Liver (tissue), 9 donors: ENCODE results near the gene WDFY3. TPM values are rescaled to one million over a fixed set of nuclear protein-coding genes. Genes with fewer than 3 reads are reported as not detected.
A peak's percentile ranks its signal among the peaks of the same experiment; 100 is the strongest.

Experiments used
- DNase-seq: peaks from one replicate; pipeline ENCODE4 v3.0.0-alpha.2; 2017; ENCODE audit warnings: low spot score
- H3K27ac ChIP-seq, 2 donors: one replicate each; pipeline ENCODE4 v1.7.0; 2013; ENCODE audit warnings: inconsistent platforms in 2 of 2, low read length in 2 of 2, control low read depth in 1 of 2, low read depth in 1 of 2, mild to moderate bottlenecking in 1 of 2
- H3K27me3 ChIP-seq, 4 donors: one replicate each; pipeline versions ENCODE4 v1.6.1 to v1.7.0; 2013; ENCODE audit warnings: low read length in 3 of 4, inconsistent platforms in 1 of 4, mild to moderate bottlenecking in 1 of 4, moderate library complexity in 1 of 4; ENCODE audit not compliant: control insufficient read depth in 4 of 4, insufficient read depth in 4 of 4
- H3K36me3 ChIP-seq, 4 donors: one replicate each; pipeline versions ENCODE4 v1.6.1 to v1.7.0; 2013; ENCODE audit warnings: low read length in 3 of 4, mild to moderate bottlenecking in 3 of 4, low read depth in 1 of 4, moderate library complexity in 1 of 4; ENCODE audit not compliant: control insufficient read depth in 4 of 4, insufficient read depth in 3 of 4
- H3K4me1 ChIP-seq, 4 donors: one replicate each; pipeline versions ENCODE4 v1.6.1 to v1.7.0; 2013; ENCODE audit warnings: low read length in 3 of 4, mild to moderate bottlenecking in 3 of 4, moderate library complexity in 1 of 4; ENCODE audit not compliant: control insufficient read depth in 4 of 4, insufficient read depth in 4 of 4
- H3K4me3 ChIP-seq, 3 donors: one replicate each; pipeline versions ENCODE4 v1.6.1 to v1.7.0; 2013; ENCODE audit warnings: low read length in 3 of 3, control low read depth in 1 of 3, low read depth in 1 of 3, mild to moderate bottlenecking in 1 of 3
- H3K9ac ChIP-seq, 2 donors: one replicate each; pipeline ENCODE4 v1.7.0; 2013; ENCODE audit warnings: low read length in 2 of 2, mild to moderate bottlenecking in 2 of 2, moderate library complexity in 2 of 2, control low read depth in 1 of 2, low read depth in 1 of 2
- H3K9me3 ChIP-seq, 4 donors: one replicate each; pipeline versions ENCODE4 v1.6.1 to v1.7.0; 2013; ENCODE audit warnings: low read length in 3 of 4; ENCODE audit not compliant: control insufficient read depth in 4 of 4
- EGR1 ChIP-seq, 2 donors: IDR thresholded peaks; 2 replicates each; pipeline ENCODE4 v1.6.1; 2016 to 2018; ENCODE audit warnings: antibody characterized with exemption in 2 of 2, low read depth in 2 of 2
- FOXA1 ChIP-seq: IDR thresholded peaks from 2 replicates; pipeline ENCODE4 v1.6.1; 2016; ENCODE audit warnings: antibody characterized with exemption
- FOXA2 ChIP-seq: IDR thresholded peaks from 2 replicates; pipeline ENCODE4 v1.6.1; 2016; ENCODE audit warnings: antibody characterized with exemption
- GABPA ChIP-seq, 2 donors: IDR thresholded peaks in 1 of 2; conservative IDR thresholded peaks in 1 of 2; 2 replicates each; pipeline ENCODE4 v1.6.1; 2016; ENCODE audit warnings: antibody characterized with exemption in 2 of 2, mild to moderate bottlenecking in 1 of 2, moderate library complexity in 1 of 2
- HNF4A ChIP-seq, 2 donors: conservative IDR thresholded peaks; 2 replicates each; pipeline ENCODE4 v1.6.1; 2016; ENCODE audit warnings: antibody characterized with exemption in 2 of 2, mild to moderate bottlenecking in 2 of 2
- HNF4G ChIP-seq: IDR thresholded peaks from 2 replicates; pipeline ENCODE4 v1.6.1; 2016; ENCODE audit warnings: antibody characterized with exemption
- JUND ChIP-seq, 2 donors: IDR thresholded peaks; 2 replicates each; pipeline ENCODE4 v1.6.1; 2016; ENCODE audit warnings: antibody characterized with exemption in 2 of 2
- NR2F2 ChIP-seq: IDR thresholded peaks from 2 replicates; pipeline ENCODE4 v1.6.1; 2016; ENCODE audit warnings: antibody characterized with exemption
- RAD21 ChIP-seq, 2 donors: IDR thresholded peaks; 2 replicates each; pipeline ENCODE4 v1.6.1; 2016; ENCODE audit warnings: antibody characterized with exemption in 2 of 2, mild to moderate bottlenecking in 2 of 2
- RXRA ChIP-seq, 2 donors: IDR thresholded peaks; 2 replicates each; pipeline ENCODE4 v1.6.1; 2017 to 2018; ENCODE audit warnings: antibody characterized with exemption in 2 of 2, mild to moderate bottlenecking in 1 of 2
- SP1 ChIP-seq: IDR thresholded peaks from 2 replicates; pipeline ENCODE4 v1.6.1; 2018; ENCODE audit warnings: antibody characterized with exemption, mild to moderate bottlenecking
- TAF1 ChIP-seq: conservative IDR thresholded peaks from 2 replicates; pipeline ENCODE4 v1.6.1; 2016; ENCODE audit warnings: antibody characterized with exemption, mild to moderate bottlenecking
- WGBS: extraction: QIAGEN DNeasy Blood & Tissue Kit; methylation state at CpG from one replicate; pipeline ENCODE4 v1.1.7; 2013; 5-methylcytosine and 5-hydroxymethylcytosine counted together
- polyA plus RNA-seq, 2 donors: library from polyadenylated mRNA; stranded (reverse) in 1 of 2; unstranded in 1 of 2; fragments of 200-250 nt in 1 of 2; fragments of >200 nt in 1 of 2; fragmentation: Nextera tagmentation in 1 of 2; extraction: Ambion mirVana in 1 of 2; gene quantifications; one replicate each; pipeline versions ENCODE4 v1.2.1 to v1.2.3, GENCODE V29; 2013 to 2015
- total RNA-seq, 2 donors: library from RNA; depleted of rRNA; stranded (reverse); fragments of >200 nt; gene quantifications; one replicate each; pipeline ENCODE4 v1.2.3, GENCODE V29; 2014
- TF ChIP-seq, protein P1 (sequence below): IDR thresholded peaks from 2 replicates; pipeline ENCODE4 v1.6.1; 2016; ENCODE audit warnings: antibody characterized with exemption
- TF ChIP-seq, protein P2 (sequence below): IDR thresholded peaks from 2 replicates; pipeline ENCODE4 v1.6.1; 2016; ENCODE audit warnings: antibody characterized with exemption
- TF ChIP-seq, protein P3 (sequence below): IDR thresholded peaks from 2 replicates; pipeline ENCODE4 v1.6.1; 2016; ENCODE audit warnings: antibody characterized with exemption, mild to moderate bottlenecking
- TF ChIP-seq, protein P4 (sequence below): IDR thresholded peaks from 2 replicates; pipeline ENCODE4 v1.6.1; 2016; ENCODE audit warnings: antibody characterized with exemption
- donor health status: healthy.
- donor health status: healthy.
- donor health status: healthy.
- donor health status: healthy.
- donor health status: healthy.

The WDFY3 gene
- total and polyA plus RNA-seq, 4 donors = 3.2 to 50.5 (median 19.2) TPM

DNA sequence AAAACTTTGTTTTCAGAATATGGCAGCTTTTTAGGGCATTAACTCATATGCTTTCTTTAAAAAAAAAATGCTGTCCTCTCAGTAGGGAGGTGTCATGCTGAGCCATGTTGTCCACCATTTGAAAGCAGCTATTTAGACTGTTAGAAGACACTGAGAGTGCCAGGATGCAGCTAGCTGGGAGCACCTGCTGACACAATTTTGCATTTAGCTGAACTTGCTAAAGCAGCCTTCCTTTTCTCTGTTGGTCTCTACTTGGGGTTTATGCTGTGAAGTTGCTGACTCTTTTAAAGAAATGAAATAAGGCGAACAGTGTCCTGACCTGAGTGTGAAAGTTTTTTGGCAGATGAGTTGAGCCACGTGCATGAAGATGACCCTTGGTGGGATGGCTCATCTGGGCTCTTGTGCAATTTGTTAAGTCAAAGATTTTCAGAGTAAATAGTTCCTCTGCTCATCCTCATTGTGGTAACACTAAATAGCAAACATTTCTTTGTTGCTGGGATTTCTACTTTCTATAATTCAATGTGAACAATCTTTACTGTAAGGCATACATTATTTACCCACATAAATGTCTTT is 319.1 kb downstream of the WDFY3 start:
- 24% methylated on average over 2 of the region's 2 CpGs for WGBS
- peaks cover 0 to 6% (median 0%) of the 10 kb centered on the region in 4 donors for H3K27me3 ChIP-seq
- H3K9me3 ChIP-seq = no peaks in the 10 kb centered on the region
- H3K4me1 ChIP-seq = peaks cover 0 to 6% (median 1%) of the 10 kb centered on the region in 4 donors
- no peak overlapping the region for H3K27ac ChIP-seq
- DNase-seq = no peak
- H3K9ac ChIP-seq = no peak overlapping the region
- no peak overlapping the region for H3K4me3 ChIP-seq
- H3K36me3 ChIP-seq = no peaks in the 10 kb centered on the region
- TF ChIP-seq, protein P1, sequence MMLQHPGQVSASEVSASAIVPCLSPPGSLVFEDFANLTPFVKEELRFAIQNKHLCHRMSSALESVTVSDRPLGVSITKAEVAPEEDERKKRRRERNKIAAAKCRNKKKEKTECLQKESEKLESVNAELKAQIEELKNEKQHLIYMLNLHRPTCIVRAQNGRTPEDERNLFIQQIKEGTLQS = no peak
- no peak for TF ChIP-seq FOXA1
- TF ChIP-seq SP1 = no peak
- TF ChIP-seq GABPA (IDR thresholded peaks at IDR 0.05 in 1 of 2, conservative IDR thresholded peaks at IDR 0.05 in 1 of 2) = no peak
- no peak for TF ChIP-seq TAF1
- peak in 1 of 2 donors; percentile 46 for TF ChIP-seq JUND (IDR thresholded peaks at IDR 0.05)
- TF ChIP-seq, protein P2, sequence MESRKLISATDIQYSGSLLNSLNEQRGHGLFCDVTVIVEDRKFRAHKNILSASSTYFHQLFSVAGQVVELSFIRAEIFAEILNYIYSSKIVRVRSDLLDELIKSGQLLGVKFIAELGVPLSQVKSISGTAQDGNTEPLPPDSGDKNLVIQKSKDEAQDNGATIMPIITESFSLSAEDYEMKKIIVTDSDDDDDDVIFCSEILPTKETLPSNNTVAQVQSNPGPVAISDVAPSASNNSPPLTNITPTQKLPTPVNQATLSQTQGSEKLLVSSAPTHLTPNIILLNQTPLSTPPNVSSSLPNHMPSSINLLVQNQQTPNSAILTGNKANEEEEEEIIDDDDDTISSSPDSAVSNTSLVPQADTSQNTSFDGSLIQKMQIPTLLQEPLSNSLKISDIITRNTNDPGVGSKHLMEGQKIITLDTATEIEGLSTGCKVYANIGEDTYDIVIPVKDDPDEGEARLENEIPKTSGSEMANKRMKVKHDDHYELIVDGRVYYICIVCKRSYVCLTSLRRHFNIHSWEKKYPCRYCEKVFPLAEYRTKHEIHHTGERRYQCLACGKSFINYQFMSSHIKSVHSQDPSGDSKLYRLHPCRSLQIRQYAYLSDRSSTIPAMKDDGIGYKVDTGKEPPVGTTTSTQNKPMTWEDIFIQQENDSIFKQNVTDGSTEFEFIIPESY = no peak
- peak; percentile 57 to 61 for TF ChIP-seq HNF4A (conservative IDR thresholded peaks at IDR 0.05)
- TF ChIP-seq, protein P3, sequence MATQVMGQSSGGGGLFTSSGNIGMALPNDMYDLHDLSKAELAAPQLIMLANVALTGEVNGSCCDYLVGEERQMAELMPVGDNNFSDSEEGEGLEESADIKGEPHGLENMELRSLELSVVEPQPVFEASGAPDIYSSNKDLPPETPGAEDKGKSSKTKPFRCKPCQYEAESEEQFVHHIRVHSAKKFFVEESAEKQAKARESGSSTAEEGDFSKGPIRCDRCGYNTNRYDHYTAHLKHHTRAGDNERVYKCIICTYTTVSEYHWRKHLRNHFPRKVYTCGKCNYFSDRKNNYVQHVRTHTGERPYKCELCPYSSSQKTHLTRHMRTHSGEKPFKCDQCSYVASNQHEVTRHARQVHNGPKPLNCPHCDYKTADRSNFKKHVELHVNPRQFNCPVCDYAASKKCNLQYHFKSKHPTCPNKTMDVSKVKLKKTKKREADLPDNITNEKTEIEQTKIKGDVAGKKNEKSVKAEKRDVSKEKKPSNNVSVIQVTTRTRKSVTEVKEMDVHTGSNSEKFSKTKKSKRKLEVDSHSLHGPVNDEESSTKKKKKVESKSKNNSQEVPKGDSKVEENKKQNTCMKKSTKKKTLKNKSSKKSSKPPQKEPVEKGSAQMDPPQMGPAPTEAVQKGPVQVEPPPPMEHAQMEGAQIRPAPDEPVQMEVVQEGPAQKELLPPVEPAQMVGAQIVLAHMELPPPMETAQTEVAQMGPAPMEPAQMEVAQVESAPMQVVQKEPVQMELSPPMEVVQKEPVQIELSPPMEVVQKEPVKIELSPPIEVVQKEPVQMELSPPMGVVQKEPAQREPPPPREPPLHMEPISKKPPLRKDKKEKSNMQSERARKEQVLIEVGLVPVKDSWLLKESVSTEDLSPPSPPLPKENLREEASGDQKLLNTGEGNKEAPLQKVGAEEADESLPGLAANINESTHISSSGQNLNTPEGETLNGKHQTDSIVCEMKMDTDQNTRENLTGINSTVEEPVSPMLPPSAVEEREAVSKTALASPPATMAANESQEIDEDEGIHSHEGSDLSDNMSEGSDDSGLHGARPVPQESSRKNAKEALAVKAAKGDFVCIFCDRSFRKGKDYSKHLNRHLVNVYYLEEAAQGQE = no peak
- TF ChIP-seq FOXA2 = peak; percentile 31
- no peak for TF ChIP-seq HNF4G
- TF ChIP-seq NR2F2 = no peak
- TF ChIP-seq, protein P4, sequence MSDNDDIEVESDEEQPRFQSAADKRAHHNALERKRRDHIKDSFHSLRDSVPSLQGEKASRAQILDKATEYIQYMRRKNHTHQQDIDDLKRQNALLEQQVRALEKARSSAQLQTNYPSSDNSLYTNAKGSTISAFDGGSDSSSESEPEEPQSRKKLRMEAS = peak; percentile 52
- TF ChIP-seq EGR1 (IDR thresholded peaks at IDR 0.05; ENCODE audit: low read depth in 2 of 2) = no peak
- TF ChIP-seq RXRA (IDR thresholded peaks at IDR 0.05) = peak; percentile 24 to 58
- TF ChIP-seq RAD21 (IDR thresholded peaks at IDR 0.05) = peak in 1 of 2 donors; percentile 19

DNA sequence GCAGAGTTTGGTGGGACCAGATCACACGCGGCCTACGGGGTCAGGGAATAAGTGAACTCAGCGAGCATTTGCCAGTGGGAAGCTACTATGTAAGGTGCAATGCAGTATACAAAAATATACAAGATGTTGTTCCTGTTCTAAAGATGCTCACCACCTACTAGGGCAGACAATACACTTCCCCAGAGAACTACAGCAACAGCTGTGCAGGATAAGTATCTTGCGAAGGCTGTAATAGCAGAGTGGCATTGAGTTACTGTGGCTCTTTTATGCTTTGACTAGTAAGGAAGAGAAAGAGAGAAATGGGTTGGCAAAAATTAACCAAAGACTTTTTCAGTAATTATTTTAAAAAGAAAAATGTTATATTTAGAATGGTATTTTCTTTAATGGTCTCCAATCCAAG is 322.4 kb downstream of the WDFY3 start:
- DNase-seq = no peak
- no peaks in the 10 kb centered on the region for H3K36me3 ChIP-seq
- no peak overlapping the region for H3K4me3 ChIP-seq
- no peak overlapping the region for H3K9ac ChIP-seq
- H3K27ac ChIP-seq = no peak overlapping the region
- H3K4me1 ChIP-seq = peaks cover 0 to 6% (median 1%) of the 10 kb centered on the region in 4 donors
- H3K9me3 ChIP-seq = no peaks in the 10 kb centered on the region
- no peak for TF ChIP-seq RAD21 (IDR thresholded peaks at IDR 0.05)
- TF ChIP-seq JUND (IDR thresholded peaks at IDR 0.05) = no peak
- 96% methylated on average over 5 of the region's 5 CpGs for WGBS
- peaks cover 0 to 8% (median 0%) of the 10 kb centered on the region in 4 donors for H3K27me3 ChIP-seq
